GM12878 (cell line): ENCODE measurements around the gene ACP3. TPM values are rescaled to one million over a fixed set of nuclear protein-coding genes. Genes with fewer than 3 reads are reported as not detected.

Experiments used
- ATAC-seq: fragments of 200-7000 bp; cut with Tn5 transposase; 3 replicates; pipeline ENCODE4 v1.9.1; 2020; ENCODE audit warnings: mild to moderate bottlenecking, moderate library complexity
- BruUV-seq: library from RNA; stranded (reverse); fragments of 400-500 nt; replicated peaks from 2 replicates; lab custom pipeline; 2021; lab: Mats Ljungman, UMichigan
- CTCF ChIA-PET: fragments of 300-600 bp; sonication (Branson Sonifier 250); formaldehyde crosslinking; extraction: SDS; loops from one replicate; lab custom pipeline; 2021; ENCODE audit warnings: inconsistent platforms; lab: Yijun Ruan, JAX
- POLR2A ChIA-PET: fragments of 350-600 bp; formaldehyde crosslinking; extraction: SDS; loops from one replicate; lab custom pipeline; 2021; ENCODE audit warnings: inconsistent platforms; lab: Charles Lee
- RAD21 ChIA-PET: fragments of 300-600 bp; sonication (Branson Sonifier 250); formaldehyde crosslinking; loops from one replicate; lab custom pipeline; 2023; ENCODE audit warnings: antibody characterized with exemption; ENCODE audit not compliant: unreplicated experiment; lab: Charles Lee
- SMC1A ChIA-PET: fragments of 300-600 bp; sonication (Branson Sonifier 250); formaldehyde crosslinking; loops from one replicate; lab custom pipeline; 2023; ENCODE audit not compliant: unreplicated experiment, uncharacterized antibody; lab: Charles Lee
- DNase-seq: peaks from one replicate; pipeline ENCODE4 v3.0.0-alpha.2; 2011; ENCODE audit warnings: low read depth, low spot score
- FAIRE-seq: peaks from 3 replicates; lab custom pipeline; 2011; peaks lifted over from hg19 to GRCh38; lab: Jason Lieb, UNC
- H2AFZ ChIP-seq: 2 replicates; pipeline ENCODE4 v1.6.0; 2011; ENCODE audit warnings: low read depth, low read length, control low read depth; ENCODE audit not compliant: control insufficient read depth
- H3K27ac ChIP-seq: 2 replicates; pipeline ENCODE4 v1.5.1; 2011; ENCODE audit warnings: control low read depth; ENCODE audit not compliant: control insufficient read depth, insufficient read depth
- H3K27me3 ChIP-seq, 2 experiments: replicated peaks in 1 of 2; 2 replicates each; pipeline versions ENCODE4 v1.6.0 to v1.6.1; 2011; ENCODE audit warnings: low read length in 1 of 2; ENCODE audit not compliant: control insufficient read depth in 2 of 2, insufficient read depth in 2 of 2
- H3K36me3 ChIP-seq, 2 experiments: 2 replicates each; pipeline ENCODE4 v1.5.1; 2011; ENCODE audit warnings: low read length in 1 of 2; ENCODE audit not compliant: control insufficient read depth in 2 of 2, insufficient read depth in 2 of 2
- H3K4me1 ChIP-seq: 2 replicates; pipeline ENCODE4 v1.6.1; 2011; ENCODE audit warnings: mild to moderate bottlenecking, low read length, moderate library complexity, mixed read lengths; ENCODE audit not compliant: control insufficient read depth, insufficient read depth
- H3K4me2 ChIP-seq: 2 replicates; pipeline ENCODE4 v1.6.0; 2011; ENCODE audit warnings: control low read depth; ENCODE audit not compliant: control insufficient read depth, insufficient read depth
- H3K4me3 ChIP-seq: fragments of 200-600 bp; sonication (generic); 2 replicates; pipeline ENCODE4 v1.5.1; 2016
- H3K79me2 ChIP-seq: 2 replicates; pipeline ENCODE4 v1.6.0; 2011; ENCODE audit warnings: low read length; ENCODE audit not compliant: control insufficient read depth, insufficient read depth
- H3K9ac ChIP-seq: 2 replicates; pipeline ENCODE4 v1.8.0; 2011; ENCODE audit warnings: low read length, control low read depth, mixed read lengths; ENCODE audit not compliant: control insufficient read depth, insufficient read depth
- H3K9me3 ChIP-seq: replicated peaks from 3 replicates; pipeline ENCODE4 v1.5.1; 2011; ENCODE audit warnings: mild to moderate bottlenecking, low read length; ENCODE audit not compliant: control insufficient read depth, insufficient read depth
- H4K20me1 ChIP-seq: 2 replicates; pipeline ENCODE4 v1.6.0; 2011; ENCODE audit not compliant: control insufficient read depth, insufficient read depth
- NBN ChIP-seq: fragments of 450-650 bp; IDR thresholded peaks from 2 replicates; pipeline ENCODE4 v1.6.1; 2016
- SUPT20H ChIP-seq: IDR thresholded peaks from 2 replicates; pipeline ENCODE4 v1.6.1; 2011; ENCODE audit warnings: low read depth, mild to moderate bottlenecking, low read length, moderate library complexity, borderline replicate concordance; ENCODE audit not compliant: control insufficient read depth
- WGBS: methylation state at CpG from one replicate; pipeline ENCODE4 v1.1.6; 2016; ENCODE audit warnings: low lambda C conversion rate; ENCODE audit not compliant: insufficient replicate concordance, insufficient coverage; ENCODE audit errors: missing lambda C conversion rate; 5-methylcytosine and 5-hydroxymethylcytosine counted together
- in situ Hi-C: fragments of 300-500 bp; cut with MboI; formaldehyde crosslinking; loops from 9 replicates; pipeline ENCODE4 v1.14.3; 2018; ENCODE audit warnings: mixed read lengths
- intact Hi-C: fragments of 100-400 bp; cut with micrococcal nuclease; formaldehyde crosslinking; loops from one replicate; pipeline ENCODE4 v1.14.2; 2022; ENCODE audit not compliant: unreplicated experiment
- polyA plus RNA-seq, 11 experiments: library from polyadenylated mRNA; depleted of rRNA in 4 of 11; unstranded in 6 of 11; stranded (reverse) in 5 of 11; fragments of >200 nt; fragmentation: Nextera tagmentation in 4 of 11; fragmentation: Illumina TruSeq in 1 of 11; extraction: Ambion mirVana in 4 of 11; extraction: Trizol in 1 of 11; gene quantifications; 1 replicate in 1 of 11; 2 replicates in 10 of 11; pipeline versions ENCODE4 v1.2.1 to v1.2.3, GENCODE V29; 2011 to 2016; ENCODE audit warnings: inconsistent platforms in 2 of 11, missing spikeins in 2 of 11, low read depth in 1 of 11
- total RNA-seq, 4 experiments: library from RNA; depleted of rRNA in 3 of 4; stranded (reverse); fragments of >200 nt in 3 of 4; fragmentation: Illumina TruSeq in 1 of 4; extraction: Trizol in 1 of 4; gene quantifications; 2 replicates each; pipeline versions ENCODE4 v1.2.1 to v1.2.3, GENCODE V29; 2013 to 2021
- TF ChIP-seq, protein P1 (sequence below), 3 experiments: IDR thresholded peaks in 2 of 3; conservative IDR thresholded peaks in 1 of 3; 2 replicates each; pipeline ENCODE4 v1.5.1; 2011; ENCODE audit warnings: low read depth in 3 of 3, low read length in 3 of 3, mild to moderate bottlenecking in 3 of 3, control low read depth in 2 of 3, moderate library complexity in 2 of 3, inconsistent platforms in 1 of 3, mixed read lengths in 1 of 3; ENCODE audit not compliant: control insufficient read depth in 2 of 3, insufficient read depth in 1 of 3; ENCODE audit errors: extremely low read depth in 1 of 3

The ACP3 gene
- total and polyA plus RNA-seq, 10 of the 15 experiments (the other 5 are each of a cell fraction or from before 2014, with no cell fraction given), result 0.05 to 0.41 TPM; not detected in 8

GRCh38 chr3:132268956-132269355 lies 48.3 kb upstream of the ACP3 start:
- 21% methylated on average over 2 of the region's 2 CpGs for WGBS
- no TSS peak for BruUV-seq
- DNase-seq, result no peak
- intact Hi-C loops, result no loop called here
- H3K27ac ChIP-seq, result no peak overlapping the region
- H3K4me1 ChIP-seq, result no peaks in the 10 kb centered on the region
- ChIA-PET POLR2A (no interaction called here), SMC1A (no interaction called here), CTCF (interaction anchor here (1.0 to 2.0 kb wide), 3 partner anchors 10 to 74 kb away, joined by 3 to 4 read pairs (median 4); no protein-coding TSS in a partner anchor), RAD21 (no interaction called here)
- FAIRE-seq, result no peak
- ATAC-seq, result no peak
- no peak for TF ChIP-seq SUPT20H
- TF ChIP-seq, protein P1, sequence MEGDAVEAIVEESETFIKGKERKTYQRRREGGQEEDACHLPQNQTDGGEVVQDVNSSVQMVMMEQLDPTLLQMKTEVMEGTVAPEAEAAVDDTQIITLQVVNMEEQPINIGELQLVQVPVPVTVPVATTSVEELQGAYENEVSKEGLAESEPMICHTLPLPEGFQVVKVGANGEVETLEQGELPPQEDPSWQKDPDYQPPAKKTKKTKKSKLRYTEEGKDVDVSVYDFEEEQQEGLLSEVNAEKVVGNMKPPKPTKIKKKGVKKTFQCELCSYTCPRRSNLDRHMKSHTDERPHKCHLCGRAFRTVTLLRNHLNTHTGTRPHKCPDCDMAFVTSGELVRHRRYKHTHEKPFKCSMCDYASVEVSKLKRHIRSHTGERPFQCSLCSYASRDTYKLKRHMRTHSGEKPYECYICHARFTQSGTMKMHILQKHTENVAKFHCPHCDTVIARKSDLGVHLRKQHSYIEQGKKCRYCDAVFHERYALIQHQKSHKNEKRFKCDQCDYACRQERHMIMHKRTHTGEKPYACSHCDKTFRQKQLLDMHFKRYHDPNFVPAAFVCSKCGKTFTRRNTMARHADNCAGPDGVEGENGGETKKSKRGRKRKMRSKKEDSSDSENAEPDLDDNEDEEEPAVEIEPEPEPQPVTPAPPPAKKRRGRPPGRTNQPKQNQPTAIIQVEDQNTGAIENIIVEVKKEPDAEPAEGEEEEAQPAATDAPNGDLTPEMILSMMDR (IDR thresholded peaks at IDR 0.05 in 2 of 3, conservative IDR thresholded peaks at IDR 0.05 in 1 of 3; ENCODE audit: control insufficient read depth in 2 of 3, extremely low read depth in 1 of 3, insufficient read depth in 1 of 3, low read depth in 3 of 3, low read length in 3 of 3), result peak; percentile 11 to 25 (median 14); a peak in 2 of 6 replicates
- H2AFZ ChIP-seq, result no peak overlapping the region
- H3K9me3 ChIP-seq, result no peaks in the 10 kb centered on the region
- H3K79me2 ChIP-seq, result no peaks in the 10 kb centered on the region
- no peak overlapping the region for H3K4me3 ChIP-seq
- H3K36me3 ChIP-seq, result no peaks in the 10 kb centered on the region
- no peak overlapping the region for H3K4me2 ChIP-seq
- H3K9ac ChIP-seq, result no peak overlapping the region
- in situ Hi-C loops, result no loop called here
- no peaks in the 10 kb centered on the region for H4K20me1 ChIP-seq
- no peaks in the 10 kb centered on the region for H3K27me3 ChIP-seq

GRCh38 chr3:132273036-132273435 lies 44.2 kb upstream of the ACP3 start:
- BruUV-seq, result no TSS peak
- Histone ChIP-seq H3K36me3 (no peaks in the 10 kb centered on the region), H3K27ac (no peak overlapping the region), H3K4me3 (no peak overlapping the region), H3K79me2 (no peaks in the 10 kb centered on the region), H4K20me1 (no peaks in the 10 kb centered on the region), H3K4me2 (no peak overlapping the region), H2AFZ (no peak overlapping the region), H3K9ac (no peak overlapping the region), H3K27me3 (no peaks in the 10 kb centered on the region), H3K9me3 (no peaks in the 10 kb centered on the region; the same call in 2 of the 3 replicates), H3K4me1 (no peaks in the 10 kb centered on the region)
- SMC1A ChIA-PET, result no interaction called here
- ATAC-seq, result no peak
- no peak for TF ChIP-seq NBN
- 19% methylated on average over 6 of the region's 6 CpGs for WGBS
- RAD21 ChIA-PET, result no interaction called here
- CTCF ChIA-PET, result interaction anchor here (1.4 kb wide), 2 partner anchors 16 to 18 kb away, joined by 3 read pairs; no protein-coding TSS in a partner anchor
- POLR2A ChIA-PET, result no interaction called here
- intact Hi-C loops, result no loop called here
- in situ Hi-C loops, result no loop called here
- no peak for DNase-seq
- no peak for FAIRE-seq
